Subcutaneous adipose tissue (tissue), 4 donors: ENCODE data around the gene IGHMBP2. TPM values are rescaled to one million over a fixed set of nuclear protein-coding genes. Genes with fewer than 3 reads are reported as not detected.

Experiments
- total RNA-seq, 4 donors: library from RNA; depleted of rRNA; stranded (reverse); fragments of >200 nt; gene quantifications; one replicate each; pipeline ENCODE4 v1.1.0, GENCODE V29; 2016
- TF ChIP-seq, protein P1 (sequence below): fragments of 450-650 bp; IDR thresholded peaks from one replicate; pipeline ENCODE4 v1.5.1; 2016; ENCODE audit warnings: low read depth, mild to moderate bottlenecking, control low read depth, antibody characterized with exemption, moderate library complexity

The IGHMBP2 gene
- total RNA-seq, 4 donors from 2014 or later = 7.0 to 21.9 (median 11.4) TPM

DNA sequence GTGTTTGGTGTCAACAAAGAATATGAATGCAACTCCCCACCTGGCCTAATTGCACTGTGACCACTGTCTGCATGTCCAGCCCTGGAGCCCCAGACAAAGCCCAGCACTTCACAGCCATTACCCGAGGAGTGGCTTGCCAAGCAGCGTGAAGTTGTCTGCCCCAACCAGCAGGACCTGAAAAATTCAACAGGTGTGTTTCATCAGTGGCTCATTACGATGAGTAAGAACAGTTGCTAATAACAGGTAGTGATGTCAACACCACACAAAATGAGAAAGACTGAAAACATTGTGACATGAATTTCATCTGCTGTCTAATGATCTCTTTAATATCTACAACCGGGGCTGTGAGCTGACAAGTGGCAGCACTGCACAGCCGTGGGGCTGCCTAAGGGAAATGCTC is 10.4 kb upstream of the IGHMBP2 start:
- TF ChIP-seq, protein P1, sequence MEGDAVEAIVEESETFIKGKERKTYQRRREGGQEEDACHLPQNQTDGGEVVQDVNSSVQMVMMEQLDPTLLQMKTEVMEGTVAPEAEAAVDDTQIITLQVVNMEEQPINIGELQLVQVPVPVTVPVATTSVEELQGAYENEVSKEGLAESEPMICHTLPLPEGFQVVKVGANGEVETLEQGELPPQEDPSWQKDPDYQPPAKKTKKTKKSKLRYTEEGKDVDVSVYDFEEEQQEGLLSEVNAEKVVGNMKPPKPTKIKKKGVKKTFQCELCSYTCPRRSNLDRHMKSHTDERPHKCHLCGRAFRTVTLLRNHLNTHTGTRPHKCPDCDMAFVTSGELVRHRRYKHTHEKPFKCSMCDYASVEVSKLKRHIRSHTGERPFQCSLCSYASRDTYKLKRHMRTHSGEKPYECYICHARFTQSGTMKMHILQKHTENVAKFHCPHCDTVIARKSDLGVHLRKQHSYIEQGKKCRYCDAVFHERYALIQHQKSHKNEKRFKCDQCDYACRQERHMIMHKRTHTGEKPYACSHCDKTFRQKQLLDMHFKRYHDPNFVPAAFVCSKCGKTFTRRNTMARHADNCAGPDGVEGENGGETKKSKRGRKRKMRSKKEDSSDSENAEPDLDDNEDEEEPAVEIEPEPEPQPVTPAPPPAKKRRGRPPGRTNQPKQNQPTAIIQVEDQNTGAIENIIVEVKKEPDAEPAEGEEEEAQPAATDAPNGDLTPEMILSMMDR = no peak

- TF ChIP-seq, protein P1 = no peak
These were observed 7.3 kb upstream of the IGHMBP2 start for GRCh38 chr11:68896171-68896959.

GRCh38 chr11:68897441-68897840 is 6.2 kb upstream of the IGHMBP2 start:
- TF ChIP-seq, protein P1 = no peak

- TF ChIP-seq, protein P1 = no peak
These were observed 2.8 kb upstream of the IGHMBP2 start for GRCh38 chr11:68900835-68901381.

GRCh38 chr11:68904248-68904847 is 657 bp downstream of the IGHMBP2 start:
- TF ChIP-seq, protein P1 = no peak

DNA sequence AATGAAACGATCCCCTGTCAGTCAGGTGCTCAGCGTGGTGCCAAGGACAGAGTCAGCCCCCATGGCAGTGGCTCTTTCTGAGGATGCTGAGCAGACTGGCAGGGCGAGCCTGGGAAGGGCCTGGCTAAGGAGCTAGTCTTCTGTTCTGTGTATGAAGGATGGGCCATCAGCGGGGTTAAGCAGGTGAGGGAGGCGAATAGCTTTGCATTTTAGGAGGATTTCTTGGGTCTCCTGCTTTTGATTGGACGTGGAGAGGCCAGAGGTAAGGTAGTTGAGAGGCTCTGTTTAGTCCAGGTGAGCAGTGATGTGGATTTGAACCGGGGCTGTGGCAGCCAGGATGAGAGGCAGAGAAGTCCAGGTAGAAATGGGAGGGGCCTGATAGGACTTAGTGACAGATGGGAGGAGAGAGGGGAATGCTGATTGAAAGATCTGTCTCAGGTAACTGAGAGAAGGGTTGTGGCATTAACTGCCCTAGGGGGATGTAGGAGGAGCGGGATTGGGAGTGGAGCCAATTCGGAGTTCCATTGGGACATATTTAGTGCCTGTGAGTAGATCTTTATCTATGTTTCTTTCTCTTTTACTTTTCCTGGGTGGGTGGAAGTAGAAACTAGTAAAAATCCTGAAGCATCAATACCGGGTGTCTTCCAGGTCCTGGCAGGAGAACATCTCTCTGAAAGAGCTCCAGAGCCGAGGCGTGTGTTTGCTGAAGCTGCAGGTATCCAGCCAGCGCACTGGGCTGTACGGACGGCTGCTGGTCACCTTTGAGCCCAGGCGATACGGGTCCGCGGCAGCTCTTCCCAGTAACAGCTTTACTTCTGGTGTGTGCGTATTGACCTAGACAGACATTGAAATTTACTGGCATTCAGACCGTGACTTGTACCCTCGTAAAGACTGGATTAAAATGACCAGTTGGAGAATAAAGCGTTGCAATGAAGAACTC is 2.0 kb downstream of the IGHMBP2 start:
- TF ChIP-seq, protein P1 = no peak

- TF ChIP-seq, protein P1 = no peak
These were observed 4.6 kb downstream of the IGHMBP2 start for GRCh38 chr11:68908273-68908672.
